ENCODE measurements around the gene CCNI.

CCNI gene

DNA sequence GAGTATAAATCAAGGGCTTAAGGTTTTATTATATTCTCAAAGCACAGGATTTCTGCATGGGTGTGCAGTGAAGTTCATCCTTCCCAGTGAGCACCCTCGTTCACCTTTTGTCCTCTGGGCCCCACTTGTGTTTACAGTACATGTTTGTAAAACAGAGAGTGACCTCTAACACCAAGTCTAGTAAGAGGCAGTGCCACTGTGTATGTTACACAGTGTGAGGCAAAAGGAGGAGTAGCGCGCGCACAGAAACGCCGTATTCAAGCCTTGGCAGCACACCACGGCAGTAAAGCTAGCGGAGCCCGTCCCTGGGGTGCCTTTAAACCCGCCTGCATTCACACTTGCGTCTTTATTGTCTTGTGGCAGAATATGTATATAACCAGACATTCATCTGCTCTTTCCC is 51.9 kb downstream of the CCNI start:
- Mint-ChIP-seq H3K4me1 (peaks cover 30% of the 10 kb centered on the region), H3K36me3 (ENCODE audit: low read depth) (peaks cover 90% of the 10 kb centered on the region), H3K9me3 (no peaks in the 10 kb centered on the region), H3K27ac (peak overlapping the region; percentile 54 to 59 (median 56)), H3K27me3 (ENCODE audit: low read depth) (no peaks in the 10 kb centered on the region), H3K4me3 (no peak overlapping the region)
- TF ChIP-seq, protein P1, sequence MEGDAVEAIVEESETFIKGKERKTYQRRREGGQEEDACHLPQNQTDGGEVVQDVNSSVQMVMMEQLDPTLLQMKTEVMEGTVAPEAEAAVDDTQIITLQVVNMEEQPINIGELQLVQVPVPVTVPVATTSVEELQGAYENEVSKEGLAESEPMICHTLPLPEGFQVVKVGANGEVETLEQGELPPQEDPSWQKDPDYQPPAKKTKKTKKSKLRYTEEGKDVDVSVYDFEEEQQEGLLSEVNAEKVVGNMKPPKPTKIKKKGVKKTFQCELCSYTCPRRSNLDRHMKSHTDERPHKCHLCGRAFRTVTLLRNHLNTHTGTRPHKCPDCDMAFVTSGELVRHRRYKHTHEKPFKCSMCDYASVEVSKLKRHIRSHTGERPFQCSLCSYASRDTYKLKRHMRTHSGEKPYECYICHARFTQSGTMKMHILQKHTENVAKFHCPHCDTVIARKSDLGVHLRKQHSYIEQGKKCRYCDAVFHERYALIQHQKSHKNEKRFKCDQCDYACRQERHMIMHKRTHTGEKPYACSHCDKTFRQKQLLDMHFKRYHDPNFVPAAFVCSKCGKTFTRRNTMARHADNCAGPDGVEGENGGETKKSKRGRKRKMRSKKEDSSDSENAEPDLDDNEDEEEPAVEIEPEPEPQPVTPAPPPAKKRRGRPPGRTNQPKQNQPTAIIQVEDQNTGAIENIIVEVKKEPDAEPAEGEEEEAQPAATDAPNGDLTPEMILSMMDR (IDR thresholded peaks at IDR 0.05; ENCODE audit: unreplicated experiment in 3 of 3) = no peak

- TF ChIP-seq, protein P1 (IDR thresholded peaks at IDR 0.05; ENCODE audit: unreplicated experiment in 3 of 3) = no peak
- no peak overlapping the region for H3K4me3 Mint-ChIP-seq
- peaks cover 30% of the 10 kb centered on the region for H3K4me1 Mint-ChIP-seq
- no peaks in the 10 kb centered on the region for H3K9me3 Mint-ChIP-seq
- H3K36me3 Mint-ChIP-seq (ENCODE audit: low read depth) = peaks cover 84% of the 10 kb centered on the region
- H3K27me3 Mint-ChIP-seq (ENCODE audit: low read depth) = no peaks in the 10 kb centered on the region
- H3K27ac Mint-ChIP-seq = peak overlapping the region; percentile 82 to 96 (median 89)
These were observed 53.1 kb downstream of the CCNI start for GRCh38 chr4:77022560-77023179.

DNA sequence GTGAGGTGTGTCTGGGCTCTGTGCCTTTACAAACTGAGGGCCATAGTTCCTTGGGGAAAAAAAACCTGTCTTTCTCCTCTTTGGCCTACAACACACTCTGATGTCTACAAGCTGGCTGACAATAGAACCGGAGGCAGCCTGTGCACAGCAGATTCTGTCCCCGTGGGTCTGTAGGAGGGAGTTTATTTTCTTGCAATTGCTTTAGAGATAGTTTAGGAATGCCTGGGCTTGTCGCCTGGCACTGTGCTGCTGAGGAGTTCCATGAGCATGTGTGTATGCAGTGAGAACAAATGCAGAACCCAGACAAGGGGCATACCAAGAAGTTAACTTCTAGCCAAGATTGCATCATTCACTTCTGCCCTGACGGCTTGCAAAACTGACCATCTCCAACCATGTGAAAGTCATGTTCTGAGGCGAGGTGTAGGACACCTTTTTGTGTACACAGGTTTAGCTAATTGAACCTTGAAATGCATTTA is 54.1 kb downstream of the CCNI start:
- Mint-ChIP-seq H3K4me3 (no peak overlapping the region), H3K4me1 (peaks cover 30% of the 10 kb centered on the region), H3K36me3 (ENCODE audit: low read depth) (peaks cover 85% of the 10 kb centered on the region), H3K27me3 (ENCODE audit: low read depth) (no peaks in the 10 kb centered on the region), H3K9me3 (no peaks in the 10 kb centered on the region), H3K27ac (peak overlapping the region; percentile 82 to 97 (median 96))
- TF ChIP-seq, protein P1 (IDR thresholded peaks at IDR 0.05; ENCODE audit: unreplicated experiment in 3 of 3) = no peak

- peak overlapping the region; percentile 82 to 96 (median 88) for H3K27ac Mint-ChIP-seq
- TF ChIP-seq, protein P1 (IDR thresholded peaks at IDR 0.05; ENCODE audit: unreplicated experiment in 3 of 3) = no peak
- no peaks in the 10 kb centered on the region for H3K9me3 Mint-ChIP-seq
- no peak overlapping the region for H3K4me3 Mint-ChIP-seq
- H3K27me3 Mint-ChIP-seq (ENCODE audit: low read depth) = no peaks in the 10 kb centered on the region
- peaks cover 81% of the 10 kb centered on the region for H3K36me3 Mint-ChIP-seq (ENCODE audit: low read depth)
- peaks cover 30% of the 10 kb centered on the region for H3K4me1 Mint-ChIP-seq
These were observed 55.8 kb downstream of the CCNI start for GRCh38 chr4:77020017-77020416.

DNA sequence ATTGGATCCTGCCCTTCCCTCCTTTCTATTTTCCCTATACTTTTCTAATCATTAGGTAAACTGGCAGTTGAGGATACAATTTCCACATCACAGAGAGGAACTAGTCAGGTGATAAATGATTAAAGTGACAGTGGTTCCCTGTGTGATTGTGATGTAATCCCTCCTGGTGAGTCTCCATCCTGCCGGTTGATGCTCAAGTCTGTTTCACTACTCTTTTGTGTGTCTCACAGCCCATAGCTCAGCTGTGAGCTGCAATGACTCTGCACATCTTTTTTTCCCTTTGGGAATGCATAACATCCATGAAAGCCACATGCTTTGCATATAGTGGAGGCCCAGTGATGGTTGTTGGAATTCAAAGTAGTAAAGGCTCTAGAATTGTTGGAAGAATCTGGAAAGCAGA is 60.4 kb downstream of the CCNI start:
- Mint-ChIP-seq H3K4me3 (no peak overlapping the region), H3K27ac (no peak overlapping the region), H3K27me3 (ENCODE audit: low read depth) (no peaks in the 10 kb centered on the region), H3K9me3 (no peaks in the 10 kb centered on the region), H3K36me3 (ENCODE audit: low read depth) (peaks cover 84% of the 10 kb centered on the region), H3K4me1 (peaks cover 1% of the 10 kb centered on the region)
- TF ChIP-seq, protein P1 (IDR thresholded peaks at IDR 0.05; ENCODE audit: unreplicated experiment in 3 of 3) = no peak

GRCh38 chr4:77014256-77014655 is 61.5 kb downstream of the CCNI start:
- TF ChIP-seq, protein P1 (IDR thresholded peaks at IDR 0.05; ENCODE audit: unreplicated experiment in 3 of 3) = no peak

More at GRCh38 chr4:77014256-77014655, 61.5 kb downstream of the CCNI start:
- Mint-ChIP-seq H3K4me1 (peaks cover 4% of the 10 kb centered on the region), H3K36me3 (ENCODE audit: low read depth) (peaks cover 76% of the 10 kb centered on the region), H3K27ac (peak overlapping the region in 1 of 3 experiments; percentile 6), H3K9me3 (no peaks in the 10 kb centered on the region), H3K4me3 (no peak overlapping the region), H3K27me3 (ENCODE audit: low read depth) (no peaks in the 10 kb centered on the region)

All from nephron (organoid).